SIG-M5 treated with dmso at 0.1 percent for 504 hours (cell line): Measurements from ENCODE around the gene TMEM154.
A peak's percentile ranks its signal among the peaks of the same experiment; 100 is the strongest.

ENCODE experiments used
- DNase-seq: peaks from one replicate; lab custom pipeline; 2025; ENCODE audit not compliant: unreplicated experiment; lab: John Stamatoyannopoulos, UW

TMEM154 gene

DNA sequence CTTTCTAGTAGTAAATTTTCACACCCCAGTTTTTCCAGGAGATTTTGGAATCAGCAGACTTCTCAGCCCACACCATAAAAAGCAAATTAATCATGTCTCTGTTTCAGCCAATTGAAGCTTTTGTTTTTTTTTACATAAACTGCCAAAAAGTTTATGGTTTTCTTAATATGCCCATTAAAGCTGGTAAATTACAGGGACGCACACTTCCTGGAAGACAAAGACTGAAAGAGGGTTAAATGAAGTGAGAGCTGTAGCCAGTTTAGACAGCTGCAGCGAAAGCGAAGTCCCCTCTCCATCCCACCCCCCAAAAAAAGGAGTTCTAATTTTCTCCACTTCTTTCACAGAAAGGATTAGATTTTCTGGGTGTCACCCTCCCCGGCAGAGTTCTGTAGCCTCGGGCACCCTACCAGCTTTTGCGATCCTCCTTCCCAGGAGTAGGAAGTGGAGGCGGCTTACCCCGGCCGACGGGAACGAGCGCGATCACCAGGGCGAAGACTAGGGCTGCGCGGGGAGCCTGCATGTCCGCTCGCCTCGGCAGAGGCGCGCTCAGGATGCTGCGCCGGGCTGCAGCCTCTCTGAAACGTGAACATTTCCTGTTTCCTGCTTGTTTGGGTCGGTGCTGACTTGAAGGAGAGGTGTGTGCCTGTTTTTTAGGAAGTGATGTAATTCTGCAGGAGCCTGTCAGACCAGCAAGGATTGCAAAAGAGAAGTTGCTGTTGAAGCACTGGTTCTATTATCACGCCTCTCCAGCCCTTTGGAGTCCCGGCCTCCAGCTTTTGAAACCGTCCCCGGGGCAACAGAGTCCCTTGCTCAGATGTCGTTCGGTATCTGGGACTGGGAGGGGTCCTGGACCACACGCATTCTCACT is at the start of gene TMEM154:
TMEM154 (minus strand) TSS at position 584 of the 868 bp plus-strand sequence; CDS start at position 520, 64 bp downstream.
- DNase-seq: peak; percentile 99

- no peak for DNase-seq
These were observed 49.7 kb upstream of the TMEM154 start for GRCh38 chr4:152729466-152729865.

DNA sequence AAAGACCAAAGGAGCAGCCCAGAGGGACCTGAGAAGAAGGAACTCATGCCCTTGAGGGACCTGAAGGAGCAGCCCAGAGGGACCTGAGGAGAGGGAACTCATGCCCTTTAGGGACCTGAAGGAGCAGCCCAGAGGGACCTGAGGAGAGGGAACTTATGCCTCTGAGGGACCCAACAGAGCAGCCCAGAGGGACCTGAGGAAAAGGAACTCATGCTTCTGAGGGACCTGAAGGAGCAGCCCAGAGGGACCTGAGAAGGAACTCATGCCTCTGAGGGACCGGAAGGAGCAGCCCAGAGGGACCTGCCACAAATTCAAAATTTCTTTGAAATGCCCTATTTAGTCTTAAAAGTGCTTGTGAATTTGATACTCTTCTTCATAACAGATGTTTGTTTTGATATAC is 48.5 kb upstream of the TMEM154 start:
- no peak for DNase-seq

GRCh38 chr4:152727784-152728183 is 48.0 kb upstream of the TMEM154 start:
- peak; percentile 45 for DNase-seq

- no peak for DNase-seq
These were observed 44.7 kb upstream of the TMEM154 start for GRCh38 chr4:152724494-152724893.

GRCh38 chr4:152723236-152723635 is 43.4 kb upstream of the TMEM154 start:
- DNase-seq: no peak

DNA sequence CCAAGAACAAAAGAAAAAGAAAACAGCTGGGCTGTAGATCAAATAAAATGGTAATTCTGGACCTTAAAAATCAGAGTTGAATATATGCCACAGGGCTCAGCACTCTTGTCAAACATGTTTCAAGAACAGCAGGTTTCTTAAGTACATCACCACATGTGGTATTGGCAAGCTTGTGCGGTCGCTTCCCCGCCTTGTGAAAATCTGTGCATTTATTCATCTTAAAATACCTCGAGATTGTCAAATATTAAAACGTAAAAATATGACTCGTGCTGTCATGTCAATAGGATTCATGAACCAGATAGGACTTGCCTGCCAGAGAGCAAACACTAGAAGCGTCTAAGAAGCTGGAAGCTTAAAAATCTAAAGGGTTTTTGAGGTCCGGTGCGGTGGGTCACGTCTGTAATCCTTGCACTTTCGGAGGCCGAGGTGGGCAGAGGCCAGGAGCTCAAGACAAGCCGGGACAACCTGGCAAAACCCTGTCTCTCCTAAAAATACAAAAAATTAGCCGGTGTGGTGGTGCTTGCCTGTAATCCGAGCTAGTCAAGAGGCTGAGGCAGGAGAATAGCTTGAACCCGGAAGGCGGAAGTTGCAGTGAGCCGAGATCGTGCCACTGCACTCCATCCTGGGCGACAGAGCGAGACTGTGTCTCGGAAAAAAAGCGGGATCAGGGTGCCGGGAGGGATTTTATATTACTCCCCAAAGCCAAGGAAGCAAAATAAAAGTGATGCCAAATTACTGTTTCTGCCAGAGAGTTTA is 40.2 kb upstream of the TMEM154 start:
- DNase-seq: no peak

DNA sequence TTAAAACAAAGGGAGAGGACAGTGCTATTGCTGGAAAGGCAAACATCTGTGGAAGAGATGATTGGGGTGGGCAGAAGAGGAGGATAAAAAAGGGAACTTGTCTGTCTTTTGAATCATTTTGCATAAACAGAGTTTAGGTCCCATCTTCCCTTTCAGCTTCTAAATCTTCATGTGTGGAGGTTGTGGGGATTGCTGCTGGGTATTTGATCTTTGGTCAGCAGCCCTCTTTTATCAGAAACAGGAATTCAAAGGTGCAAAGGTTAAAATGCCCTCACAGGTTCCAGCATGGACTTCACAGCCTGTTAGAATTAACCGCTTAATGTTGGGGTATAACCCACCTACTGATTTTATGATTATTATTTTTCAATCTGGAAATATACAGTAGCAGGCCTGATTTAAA is 39.5 kb upstream of the TMEM154 start:
- no peak for DNase-seq

DNA sequence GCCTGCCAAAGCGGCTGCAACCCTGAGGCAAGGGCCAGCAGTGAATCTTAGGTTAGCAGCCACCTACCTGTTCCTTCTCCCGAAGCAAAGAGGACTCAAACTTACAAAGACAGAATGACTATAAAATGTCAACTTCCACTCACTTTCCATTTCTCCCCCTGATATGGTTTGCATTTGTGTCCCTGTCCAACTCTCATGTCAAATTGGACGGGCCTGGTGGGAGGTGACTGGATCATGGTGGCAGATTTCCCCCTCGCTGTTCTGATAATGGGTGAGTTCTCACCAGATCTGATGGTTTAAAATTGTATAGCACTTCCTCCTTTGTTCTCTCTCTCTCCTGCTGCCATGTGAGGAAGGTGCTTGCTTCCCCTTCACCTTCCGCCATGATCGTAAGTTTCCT is 35.3 kb upstream of the TMEM154 start:
- no peak for DNase-seq

- DNase-seq: no peak
These were observed 34.3 kb upstream of the TMEM154 start for GRCh38 chr4:152713951-152714705.

DNA sequence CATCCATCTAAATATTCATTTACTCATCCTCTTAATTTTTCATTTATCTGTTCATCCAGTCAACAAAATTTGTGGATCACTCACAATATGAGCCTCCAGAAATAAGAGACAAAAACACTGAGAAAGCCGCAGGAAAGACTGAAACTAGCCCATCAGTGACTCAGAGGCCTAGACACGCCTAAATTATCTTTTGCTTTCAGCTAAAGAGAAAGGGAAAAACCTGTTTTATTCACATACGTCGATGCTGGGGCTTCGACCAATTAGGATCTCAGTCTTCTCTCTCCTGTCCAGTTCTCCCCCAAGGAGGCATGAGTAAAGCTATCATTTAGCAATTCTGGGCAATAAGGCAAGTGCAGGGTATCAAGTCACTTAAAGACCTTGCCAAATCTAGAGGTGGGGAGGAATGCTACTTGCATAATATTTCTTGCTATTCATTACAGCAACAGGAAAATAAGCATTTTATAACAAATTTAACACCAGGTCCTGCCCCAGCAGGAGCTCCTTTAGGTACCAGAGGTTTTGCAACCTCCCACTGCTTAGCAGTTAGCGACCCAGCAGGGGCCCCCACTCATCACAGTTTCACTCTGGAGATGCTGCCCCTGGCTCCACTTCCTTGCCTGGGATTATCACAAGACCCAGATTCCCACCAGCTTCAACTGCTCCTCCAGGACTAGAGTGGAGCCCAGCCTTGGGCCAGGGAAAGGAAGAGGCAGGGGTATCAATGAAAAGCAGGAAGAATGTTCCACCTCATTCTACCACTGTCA is 30.1 kb upstream of the TMEM154 start:
- peak; percentile 62 for DNase-seq

- no peak for DNase-seq
These were observed 29.0 kb upstream of the TMEM154 start for GRCh38 chr4:152708796-152709195.

DNA sequence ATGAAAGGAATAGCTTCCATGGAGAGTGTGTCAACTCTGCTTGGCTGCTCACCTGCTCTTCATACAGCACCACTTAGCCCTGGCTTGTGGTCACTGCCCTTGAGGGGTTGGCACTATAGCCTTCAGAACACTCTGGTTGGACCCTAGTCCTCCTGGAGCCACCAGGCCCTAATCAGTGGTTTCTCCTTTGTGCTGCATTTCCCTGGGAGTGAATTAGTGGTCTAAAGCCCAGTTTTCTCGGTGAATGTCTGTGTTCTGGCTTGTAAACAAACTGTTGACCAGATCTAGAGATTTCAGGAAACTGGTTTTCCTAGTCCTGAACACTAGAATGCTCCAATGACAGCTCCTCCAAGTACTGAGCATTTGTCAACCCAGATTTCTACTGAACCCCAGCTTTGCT is 28.6 kb upstream of the TMEM154 start:
- DNase-seq: peak; percentile 44

DNA sequence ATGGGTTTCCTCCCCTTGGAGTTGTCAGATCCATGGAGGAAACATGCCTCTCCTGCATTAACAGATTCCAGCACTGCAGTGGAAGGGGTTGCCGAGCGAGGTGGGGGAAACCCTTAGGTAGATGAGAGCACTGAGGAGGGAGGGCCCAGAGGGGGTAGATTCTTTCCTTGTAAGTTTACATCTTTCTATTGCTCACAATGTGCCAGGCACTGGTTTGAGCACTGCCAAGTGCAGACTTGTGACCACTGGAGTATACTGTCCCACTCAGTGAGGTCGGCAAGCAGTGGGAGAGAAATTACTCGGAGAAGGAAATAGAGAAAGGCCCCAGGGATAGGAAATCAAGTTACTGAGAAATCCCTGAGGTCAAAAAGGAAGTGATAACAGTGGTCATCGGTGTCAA is 27.8 kb upstream of the TMEM154 start:
- DNase-seq: no peak

- no peak for DNase-seq
These were observed 26.1 kb upstream of the TMEM154 start for GRCh38 chr4:152705903-152706302.

GRCh38 chr4:152704788-152705187 is 25.0 kb upstream of the TMEM154 start:
- no peak for DNase-seq

DNA sequence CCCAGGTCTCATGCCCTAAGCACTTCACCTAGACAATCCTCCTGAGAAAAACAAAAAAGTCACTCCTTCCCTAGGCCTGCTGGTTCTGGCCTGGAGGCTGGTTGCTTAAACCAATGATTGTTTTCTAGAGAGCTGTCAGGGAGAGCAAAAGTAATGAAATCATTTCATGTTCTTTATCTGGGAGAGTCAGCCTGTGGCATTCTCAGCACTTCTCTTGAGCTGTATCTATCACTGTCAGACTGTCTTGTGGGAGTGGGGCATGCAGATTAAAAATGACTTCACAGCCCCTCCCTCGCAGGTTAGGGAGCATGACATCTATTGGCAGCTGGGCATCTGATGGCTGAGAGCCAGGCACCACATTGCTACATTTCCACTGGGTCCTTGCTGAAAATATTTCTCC is 20.4 kb upstream of the TMEM154 start:
- no peak for DNase-seq

- DNase-seq: no peak
These were observed 19.5 kb upstream of the TMEM154 start for GRCh38 chr4:152699313-152699712.

DNA sequence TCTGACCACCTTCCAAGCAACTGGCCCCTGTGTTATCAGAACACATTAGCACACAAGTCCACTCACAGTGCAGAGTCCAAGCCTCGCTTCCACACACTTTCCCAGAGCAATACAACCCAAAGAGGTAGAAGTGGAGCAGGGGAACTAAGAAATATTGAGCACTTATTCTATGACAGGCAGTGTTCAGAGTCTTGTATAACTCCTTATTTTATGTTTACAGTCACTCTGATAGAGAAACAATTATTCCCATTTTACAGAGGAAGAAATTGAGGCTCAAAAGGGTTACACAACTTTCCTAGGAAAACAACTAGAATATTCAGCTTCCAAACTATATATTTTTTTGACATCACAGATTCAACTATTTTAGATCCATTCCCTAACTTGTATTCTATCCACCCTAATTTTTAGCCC is 18.3 kb upstream of the TMEM154 start:
- no peak for DNase-seq

- DNase-seq: no peak
These were observed 17.7 kb upstream of the TMEM154 start for GRCh38 chr4:152697284-152698088.
